HL-60 (cell line): ENCODE results near the gene YIF1A.

Experiments
- CTCF ChIP-seq: IDR thresholded peaks from one replicate; pipeline ENCODE4 v1.5.1; 2011; ENCODE audit warnings: low read length, control low read depth, inconsistent platforms; ENCODE audit not compliant: insufficient read depth
- POLR2AphosphoS5 ChIP-seq: IDR thresholded peaks from 2 replicates; pipeline ENCODE4 v1.6.1; 2012; ENCODE audit warnings: low read depth

GRCh38 chr11:66259225-66259624 lies 29.7 kb downstream of the YIF1A start:
- TF ChIP-seq CTCF = no peak
- no peak for TF ChIP-seq POLR2AphosphoS5
